ENCODE results near the gene SETDB1.

Gene SETDB1

DNA sequence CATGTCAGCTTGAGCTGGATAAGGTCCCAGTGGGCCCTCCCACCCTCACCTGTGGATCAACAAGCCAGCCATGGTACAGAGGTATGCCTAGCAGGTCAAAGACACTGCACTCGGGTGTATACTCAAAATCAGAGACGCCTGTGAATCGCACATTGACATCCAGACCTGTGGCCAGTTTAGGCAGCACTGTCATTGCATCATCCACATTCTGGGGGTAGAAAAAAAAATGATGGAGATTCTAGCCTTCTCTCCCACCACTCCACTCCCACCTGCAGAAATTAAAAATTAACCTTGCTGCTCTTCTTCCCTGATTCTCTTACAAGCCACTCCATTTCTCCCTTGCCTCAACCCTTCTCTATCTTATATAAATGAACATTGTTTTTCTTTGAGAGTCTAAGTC lies 74.2 kb downstream of the SETDB1 start:
- no peak overlapping the region for H3K4me2 ChIP-seq
- H3K36me3 ChIP-seq: peaks cover 66% of the 10 kb centered on the region
- no peak overlapping the region for H3K9ac ChIP-seq
- no peak for TF ChIP-seq Cebpa-rat (IDR thresholded peaks at IDR 0.05)
- no peaks in the 10 kb centered on the region; the same call in 1 of the 2 replicates for H4K20me1 ChIP-seq
- H3K4me3 ChIP-seq: no peak overlapping the region
- H3K27ac ChIP-seq: no peak overlapping the region
- no peaks in the 10 kb centered on the region for H3K9me3 ChIP-seq
- no peaks in the 10 kb centered on the region for H3K27me3 ChIP-seq
- peaks cover 45% of the 10 kb centered on the region for H3K4me1 ChIP-seq

DNA sequence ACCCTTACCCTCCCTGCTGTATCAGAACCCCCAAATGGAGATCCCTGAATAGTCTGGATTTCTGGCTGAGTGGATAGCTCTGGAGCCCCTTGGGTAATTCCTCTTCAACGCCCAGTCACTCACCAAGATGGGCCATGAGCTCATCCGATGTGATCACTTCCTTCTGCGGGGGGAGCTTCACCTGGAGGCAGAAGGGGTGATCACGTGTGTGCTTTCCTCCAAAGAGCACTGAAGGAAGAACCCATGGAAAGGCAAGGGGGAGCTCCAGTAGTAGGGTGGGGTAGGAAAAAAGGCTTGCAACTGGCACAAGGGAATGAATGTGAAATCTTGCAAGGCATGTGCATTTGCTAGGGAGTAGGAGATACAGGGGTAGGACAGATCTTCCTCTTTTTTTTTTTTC lies 75.4 kb downstream of the SETDB1 start:
- no peak overlapping the region for H3K27ac ChIP-seq
- H3K9ac ChIP-seq: no peak overlapping the region
- H3K4me1 ChIP-seq: peaks cover 50% of the 10 kb centered on the region
- peaks cover 62% of the 10 kb centered on the region for H3K36me3 ChIP-seq
- no peak for TF ChIP-seq Cebpa-rat (IDR thresholded peaks at IDR 0.05)
- H3K9me3 ChIP-seq: no peaks in the 10 kb centered on the region
- H3K4me2 ChIP-seq: no peak overlapping the region
- H3K27me3 ChIP-seq: no peaks in the 10 kb centered on the region
- no peak overlapping the region for H3K4me3 ChIP-seq
- H4K20me1 ChIP-seq: no peaks in the 10 kb centered on the region; the same call in 1 of the 2 replicates

GRCh38 chr1:151002051-151002450 lies 75.9 kb downstream of the SETDB1 start:
- H3K9me3 ChIP-seq: no peaks in the 10 kb centered on the region
- H3K36me3 ChIP-seq: peaks cover 58% of the 10 kb centered on the region
- H3K27me3 ChIP-seq: no peaks in the 10 kb centered on the region
- TF ChIP-seq Cebpa-rat (IDR thresholded peaks at IDR 0.05): no peak
- no peak overlapping the region for H3K9ac ChIP-seq
- H3K4me2 ChIP-seq: peak overlapping the region; percentile 94; the same call in 1 of the 2 replicates
- peaks cover 55% of the 10 kb centered on the region for H3K4me1 ChIP-seq
- no peak overlapping the region for H3K4me3 ChIP-seq
- H4K20me1 ChIP-seq: no peaks in the 10 kb centered on the region; the same call in 1 of the 2 replicates
- no peak overlapping the region for H3K27ac ChIP-seq

- H3K4me1 ChIP-seq: peaks cover 60% of the 10 kb centered on the region
- no peak overlapping the region for H3K27ac ChIP-seq
- H3K9me3 ChIP-seq: no peaks in the 10 kb centered on the region
- peaks cover 52% of the 10 kb centered on the region for H3K36me3 ChIP-seq
- TF ChIP-seq Cebpa-rat (IDR thresholded peaks at IDR 0.05): no peak
- H3K27me3 ChIP-seq: no peaks in the 10 kb centered on the region
- peak overlapping the region; percentile 94 for H3K4me2 ChIP-seq
- H3K4me3 ChIP-seq: no peak overlapping the region
- H3K9ac ChIP-seq: no peak overlapping the region
- no peaks in the 10 kb centered on the region; the same call in 1 of the 2 replicates for H4K20me1 ChIP-seq
Measured at GRCh38 chr1:151002611-151003010, 76.4 kb downstream of the SETDB1 start.

DNA sequence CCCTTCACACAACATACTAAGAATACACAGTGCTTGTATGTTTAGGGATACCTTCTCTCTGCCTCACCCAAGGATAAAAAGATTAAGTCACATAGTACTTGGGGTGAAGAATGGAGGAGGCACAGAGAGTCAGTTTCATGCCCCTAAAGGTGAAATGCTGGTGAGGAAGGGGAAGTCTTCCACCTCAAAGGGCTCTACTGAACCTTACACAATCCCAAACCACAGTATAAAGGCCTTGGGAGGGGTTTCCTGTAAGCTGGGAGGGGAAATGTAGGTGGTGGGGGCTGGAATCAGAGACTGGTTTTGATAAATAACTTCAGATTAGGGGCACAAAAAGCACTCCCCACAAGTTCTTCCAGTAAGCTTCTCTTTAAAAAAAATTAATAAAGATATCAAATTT lies 77.0 kb downstream of the SETDB1 start:
- Histone ChIP-seq H4K20me1 (no peaks in the 10 kb centered on the region; the same call in 1 of the 2 replicates), H3K4me2 (peak overlapping the region; percentile 94), H3K36me3 (peaks cover 47% of the 10 kb centered on the region), H3K27me3 (no peaks in the 10 kb centered on the region), H3K9me3 (no peaks in the 10 kb centered on the region), H3K4me1 (peaks cover 65% of the 10 kb centered on the region), H3K27ac (no peak overlapping the region; the same call in 1 of the 2 replicates), H3K9ac (peak overlapping the region; percentile 22; the same call in 1 of the 2 replicates), H3K4me3 (no peak overlapping the region)
- no peak for TF ChIP-seq Cebpa-rat (IDR thresholded peaks at IDR 0.05)

DNA sequence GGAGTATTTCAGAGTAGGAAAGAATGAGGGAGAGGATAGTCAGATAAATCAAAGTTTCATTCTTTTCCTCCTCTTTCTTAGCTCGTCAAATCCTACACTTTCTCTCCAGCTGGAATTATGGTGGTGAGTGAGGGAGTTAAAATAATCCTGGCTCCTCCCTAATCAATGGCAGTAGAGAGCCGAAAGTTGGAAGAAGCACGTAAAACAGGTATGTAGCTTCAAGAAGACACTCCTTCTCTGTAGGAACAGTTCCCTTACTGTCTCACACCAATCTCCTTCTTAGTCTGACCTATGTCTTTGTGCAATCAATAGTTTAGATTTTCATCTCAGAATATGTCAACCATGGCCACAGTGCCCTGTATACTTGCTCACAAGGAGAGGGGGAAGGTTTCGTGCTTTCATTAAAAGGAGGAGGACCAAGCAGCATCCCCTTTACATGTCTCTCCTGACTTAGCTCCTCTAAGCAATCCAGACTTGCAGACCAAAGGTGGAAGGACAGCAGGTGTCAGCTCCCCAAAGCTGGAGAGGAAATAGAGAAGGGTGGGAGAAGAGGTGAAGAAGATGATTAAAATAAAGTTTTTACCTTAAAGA lies 79.7 kb downstream of the SETDB1 start:
- no peak for TF ChIP-seq Cebpa-rat (IDR thresholded peaks at IDR 0.05)
- Histone ChIP-seq H3K9me3 (no peaks in the 10 kb centered on the region), H3K27ac (peak overlapping the region; percentile 84), H3K36me3 (peaks cover 20% of the 10 kb centered on the region), H3K27me3 (no peaks in the 10 kb centered on the region), H3K4me3 (peak overlapping the region; percentile 72), H3K9ac (peak overlapping the region; percentile 85), H3K4me2 (peak overlapping the region; percentile 94), H4K20me1 (no peaks in the 10 kb centered on the region; the same call in 1 of the 2 replicates), H3K4me1 (peaks cover 75% of the 10 kb centered on the region)

- Histone ChIP-seq H3K27me3 (no peaks in the 10 kb centered on the region), H3K36me3 (peaks cover 13% of the 10 kb centered on the region), H3K9ac (peak within 1 kb of the TSS; percentile 85), H4K20me1 (no peaks in the 10 kb centered on the region; the same call in 1 of the 2 replicates), H3K9me3 (no peaks in the 10 kb centered on the region), H3K4me3 (peak within 1 kb of the TSS; percentile 72), H3K4me2 (peak within 1 kb of the TSS; percentile 94), H3K4me1 (peaks cover 81% of the 10 kb centered on the region), H3K27ac (peak within 1 kb of the TSS; percentile 84)
- TF ChIP-seq Cebpa-rat (IDR thresholded peaks at IDR 0.05): no peak
Measured at GRCh38 chr1:151006327-151007052, 80.3 kb downstream of the SETDB1 start, which contains the start of gene MINDY1. MINDY1 (minus strand) TSS chr1:151006902; CDS start chr1:151002617, 4,285 bp downstream.

- Histone ChIP-seq H3K36me3 (no peaks in the 10 kb centered on the region; the same call in 1 of the 2 replicates), H3K9me3 (no peaks in the 10 kb centered on the region), H3K4me1 (peaks cover 87% of the 10 kb centered on the region), H3K27me3 (no peaks in the 10 kb centered on the region), H3K27ac (no peak overlapping the region), H3K4me2 (peak overlapping the region; percentile 94), H3K4me3 (peak overlapping the region; percentile 76), H3K9ac (no peak overlapping the region), H4K20me1 (no peaks in the 10 kb centered on the region)
- no peak for TF ChIP-seq Cebpa-rat (IDR thresholded peaks at IDR 0.05)
Measured at GRCh38 chr1:151007853-151008243, 81.7 kb downstream of the SETDB1 start.

DNA sequence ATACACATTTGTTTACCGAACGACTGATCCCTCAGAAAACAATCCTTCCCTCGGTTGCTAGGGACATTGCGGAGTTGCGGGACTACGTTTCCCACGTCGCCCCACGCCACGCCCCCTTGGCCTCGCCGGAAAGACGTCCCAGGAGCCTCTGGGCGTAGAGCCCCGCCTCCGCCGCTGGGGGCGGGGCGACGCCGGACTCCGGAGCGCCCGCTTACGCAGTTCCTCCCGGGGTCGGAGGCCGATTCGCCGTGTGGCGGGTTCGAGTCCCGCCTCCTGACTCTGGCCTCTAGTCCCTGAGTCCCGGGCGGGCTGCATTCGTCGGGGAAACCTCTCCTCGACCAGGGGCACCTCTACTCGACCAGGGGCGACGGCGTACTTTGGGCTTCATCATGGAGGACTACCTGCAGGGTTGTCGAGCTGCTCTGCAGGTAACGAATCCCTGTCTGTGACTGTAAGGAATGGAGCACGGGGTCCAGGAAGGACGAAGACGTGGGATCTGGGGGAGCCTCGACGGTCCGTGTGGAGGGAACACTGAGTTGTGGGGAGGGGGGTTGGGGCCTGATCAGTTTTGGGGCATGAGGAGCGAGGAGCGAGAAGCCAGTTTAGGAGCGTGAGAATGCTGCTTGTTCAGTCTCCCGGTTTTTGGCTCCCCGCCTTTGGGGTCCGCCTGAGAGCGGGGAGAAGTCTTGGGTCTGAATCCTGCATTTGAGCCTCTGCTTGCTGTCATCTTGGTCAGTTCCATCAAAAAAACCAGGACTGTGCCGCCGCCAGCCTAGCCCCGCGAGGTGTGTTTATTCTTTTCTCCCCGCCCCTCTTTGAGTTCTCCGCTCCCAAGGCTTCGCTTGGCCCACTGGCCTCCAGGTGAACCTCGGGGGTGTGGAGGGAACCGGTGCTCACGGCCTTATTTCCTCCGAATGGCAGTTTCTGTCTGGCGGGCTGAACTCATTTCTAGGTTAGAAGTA lies 82.4 kb downstream of the SETDB1 start, which contains the start of gene PRUNE1:
TSS of gene PRUNE1 (plus strand) at position 206 of the 962 bp plus-strand sequence. CDS start at position 390, 184 bp downstream.
- no peaks in the 10 kb centered on the region for H3K36me3 ChIP-seq
- peak within 1 kb of the TSS; percentile 75 for H3K27ac ChIP-seq
- no peaks in the 10 kb centered on the region for H3K27me3 ChIP-seq
- peak within 1 kb of the TSS; percentile 76 for H3K4me3 ChIP-seq
- H4K20me1 ChIP-seq: no peaks in the 10 kb centered on the region
- H3K9ac ChIP-seq: peak within 1 kb of the TSS; percentile 84
- no peaks in the 10 kb centered on the region for H3K9me3 ChIP-seq
- peak within 1 kb of the TSS; percentile 94 for H3K4me2 ChIP-seq
- TF ChIP-seq Cebpa-rat (IDR thresholded peaks at IDR 0.05): no peak
- peaks cover 87% of the 10 kb centered on the region for H3K4me1 ChIP-seq

Measured in BLaER1 (cell line).